ENCODE measurements around the gene PDE4B.

Gene PDE4B

DNA sequence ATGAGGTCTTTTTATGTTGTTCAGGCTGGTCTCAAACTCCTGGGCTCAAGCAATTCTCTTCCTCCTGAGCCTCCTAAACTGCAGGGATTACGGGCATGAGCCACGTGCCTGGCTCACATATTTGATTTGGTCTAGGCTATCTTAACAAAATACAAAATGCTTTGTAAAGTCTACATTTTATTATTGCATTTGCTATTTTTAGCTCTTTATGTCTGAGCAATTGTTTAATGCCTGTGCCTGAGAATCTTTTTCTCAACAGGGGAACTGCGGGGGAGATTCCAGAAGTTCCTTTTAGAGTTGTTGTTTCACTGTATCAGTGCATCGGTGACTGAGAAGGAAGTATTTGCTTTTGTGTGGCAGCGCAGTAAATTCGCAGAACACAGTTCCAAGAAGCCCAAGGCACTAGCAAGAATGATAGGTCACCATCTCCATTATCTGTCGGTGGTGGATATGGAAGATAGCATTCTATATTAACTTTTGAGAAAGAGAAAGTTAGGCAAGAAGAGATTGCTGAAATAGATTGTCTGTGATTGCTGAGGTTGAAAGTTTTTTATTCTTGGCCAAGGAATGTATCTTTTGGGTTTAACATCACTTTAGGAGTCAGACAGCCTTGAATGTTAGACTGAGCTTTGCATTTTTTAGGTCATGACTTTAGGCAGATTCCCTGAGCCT lies 167.3 kb downstream of the PDE4B start:
- Histone ChIP-seq H3K36me3 (ENCODE audit: insufficient read depth, low read length) (no peaks in the 10 kb centered on the region), H3K4me2 (ENCODE audit: low read depth, low read length, poor library complexity, severe bottlenecking) (no peak overlapping the region), H3K9me3 (ENCODE audit: insufficient read depth, low read depth, low read length) (no peaks in the 10 kb centered on the region), H3K4me3 (ENCODE audit: low read length, poor library complexity, severe bottlenecking) (no peak overlapping the region), H3F3A (ENCODE audit: low read depth) (no peaks in the 10 kb centered on the region), H4K20me1 (ENCODE audit: insufficient read depth, low read length, poor library complexity, severe bottlenecking) (no peaks in the 10 kb centered on the region), H3K4me1 (ENCODE audit: insufficient read depth, low read length, poor library complexity, severe bottlenecking) (peaks cover 20% of the 10 kb centered on the region), H3K79me2 (ENCODE audit: insufficient read depth, low read length) (0 out of 2 replicates have a peak, but pooled peaks cover 9% of the 10 kb centered on the region), H2AFZ (ENCODE audit: low read length) (no peak overlapping the region), H3K9ac (ENCODE audit: low read depth, low read length, poor library complexity, severe bottlenecking) (no peak overlapping the region), H3K9me2 (replicated peaks; ENCODE audit: low read depth, low read length) (no peaks in the 10 kb centered on the region), H3K27me3 (ENCODE audit: insufficient read depth, low read length, poor library complexity, severe bottlenecking) (no peaks in the 10 kb centered on the region)
- TF ChIP-seq, protein P1, sequence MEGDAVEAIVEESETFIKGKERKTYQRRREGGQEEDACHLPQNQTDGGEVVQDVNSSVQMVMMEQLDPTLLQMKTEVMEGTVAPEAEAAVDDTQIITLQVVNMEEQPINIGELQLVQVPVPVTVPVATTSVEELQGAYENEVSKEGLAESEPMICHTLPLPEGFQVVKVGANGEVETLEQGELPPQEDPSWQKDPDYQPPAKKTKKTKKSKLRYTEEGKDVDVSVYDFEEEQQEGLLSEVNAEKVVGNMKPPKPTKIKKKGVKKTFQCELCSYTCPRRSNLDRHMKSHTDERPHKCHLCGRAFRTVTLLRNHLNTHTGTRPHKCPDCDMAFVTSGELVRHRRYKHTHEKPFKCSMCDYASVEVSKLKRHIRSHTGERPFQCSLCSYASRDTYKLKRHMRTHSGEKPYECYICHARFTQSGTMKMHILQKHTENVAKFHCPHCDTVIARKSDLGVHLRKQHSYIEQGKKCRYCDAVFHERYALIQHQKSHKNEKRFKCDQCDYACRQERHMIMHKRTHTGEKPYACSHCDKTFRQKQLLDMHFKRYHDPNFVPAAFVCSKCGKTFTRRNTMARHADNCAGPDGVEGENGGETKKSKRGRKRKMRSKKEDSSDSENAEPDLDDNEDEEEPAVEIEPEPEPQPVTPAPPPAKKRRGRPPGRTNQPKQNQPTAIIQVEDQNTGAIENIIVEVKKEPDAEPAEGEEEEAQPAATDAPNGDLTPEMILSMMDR (conservative IDR thresholded peaks at IDR 0.05; ENCODE audit: low read length), result no peak
- no peak for TF ChIP-seq EZH2phosphoT487 (IDR thresholded peaks at IDR 0.05; ENCODE audit: borderline replicate concordance)

- H3K4me2 ChIP-seq (ENCODE audit: low read depth, low read length, poor library complexity, severe bottlenecking), result no peak overlapping the region
- H3K27me3 ChIP-seq (ENCODE audit: insufficient read depth, low read length, poor library complexity, severe bottlenecking), result no peaks in the 10 kb centered on the region
- no peaks in the 10 kb centered on the region for H3K36me3 ChIP-seq (ENCODE audit: insufficient read depth, low read length)
- no peaks in the 10 kb centered on the region for H4K20me1 ChIP-seq (ENCODE audit: insufficient read depth, low read length, poor library complexity, severe bottlenecking)
- no peak overlapping the region for H2AFZ ChIP-seq (ENCODE audit: low read length)
- H3K4me3 ChIP-seq (ENCODE audit: low read length, poor library complexity, severe bottlenecking), result no peak overlapping the region
- no peaks in the 10 kb centered on the region for H3K9me2 ChIP-seq (replicated peaks; ENCODE audit: low read depth, low read length)
- no peak for TF ChIP-seq EZH2phosphoT487 (IDR thresholded peaks at IDR 0.05; ENCODE audit: borderline replicate concordance)
- TF ChIP-seq, protein P1 (conservative IDR thresholded peaks at IDR 0.05; ENCODE audit: low read length), result no peak
- H3K79me2 ChIP-seq (ENCODE audit: insufficient read depth, low read length), result 0 out of 2 replicates have a peak, but pooled peaks cover 3% of the 10 kb centered on the region
- no peaks in the 10 kb centered on the region for H3K9me3 ChIP-seq (ENCODE audit: insufficient read depth, low read depth, low read length)
- H3F3A ChIP-seq (ENCODE audit: low read depth), result no peaks in the 10 kb centered on the region
- H3K4me1 ChIP-seq (ENCODE audit: insufficient read depth, low read length, poor library complexity, severe bottlenecking), result peaks cover 8% of the 10 kb centered on the region
- no peak overlapping the region for H3K9ac ChIP-seq (ENCODE audit: low read depth, low read length, poor library complexity, severe bottlenecking)
Observed at GRCh38 chr1:65963156-65963888, 170.6 kb downstream of the PDE4B start.

- TF ChIP-seq EZH2phosphoT487 (IDR thresholded peaks at IDR 0.05; ENCODE audit: borderline replicate concordance), result no peak
- TF ChIP-seq, protein P1 (conservative IDR thresholded peaks at IDR 0.05; ENCODE audit: low read length), result no peak
- no peaks in the 10 kb centered on the region for H4K20me1 ChIP-seq (ENCODE audit: insufficient read depth, low read length, poor library complexity, severe bottlenecking)
- H3F3A ChIP-seq (ENCODE audit: low read depth), result no peaks in the 10 kb centered on the region
- H3K4me2 ChIP-seq (ENCODE audit: low read depth, low read length, poor library complexity, severe bottlenecking), result no peak overlapping the region
- peaks cover 6% of the 10 kb centered on the region for H3K4me1 ChIP-seq (ENCODE audit: insufficient read depth, low read length, poor library complexity, severe bottlenecking)
- no peaks in the 10 kb centered on the region for H3K36me3 ChIP-seq (ENCODE audit: insufficient read depth, low read length)
- no peaks in the 10 kb centered on the region for H3K9me3 ChIP-seq (ENCODE audit: insufficient read depth, low read depth, low read length)
- no peaks in the 10 kb centered on the region for H3K9me2 ChIP-seq (replicated peaks; ENCODE audit: low read depth, low read length)
- no peaks in the 10 kb centered on the region for H3K27me3 ChIP-seq (ENCODE audit: insufficient read depth, low read length, poor library complexity, severe bottlenecking)
- H3K79me2 ChIP-seq (ENCODE audit: insufficient read depth, low read length), result 0 out of 2 replicates have a peak, but pooled peaks cover 3% of the 10 kb centered on the region
- no peak overlapping the region for H3K9ac ChIP-seq (ENCODE audit: low read depth, low read length, poor library complexity, severe bottlenecking)
- no peak overlapping the region for H3K4me3 ChIP-seq (ENCODE audit: low read length, poor library complexity, severe bottlenecking)
- no peak overlapping the region for H2AFZ ChIP-seq (ENCODE audit: low read length)
Observed at GRCh38 chr1:65964123-65964522, 171.4 kb downstream of the PDE4B start.

All from Loucy (cell line).